ENCODE results near the gene FOXP1. TPM values are rescaled to one million over a fixed set of nuclear protein-coding genes. Genes with fewer than 3 reads are reported as not detected.

The FOXP1 gene
- total RNA-seq, 1 donor from 2014 or later = 31.1 TPM

- H3K27me3 Mint-ChIP-seq (ENCODE audit: unreplicated experiment) = no peaks in the 10 kb centered on the region
- TF ChIP-seq CTCF (IDR thresholded peaks at IDR 0.05; ENCODE audit: partially characterized antibody, unreplicated experiment) = no peak
- peaks cover 5% of the 10 kb centered on the region for H3K36me3 Mint-ChIP-seq (ENCODE audit: unreplicated experiment)
- H3K27ac Mint-ChIP-seq (ENCODE audit: unreplicated experiment) = no peak overlapping the region
- DNase-seq = no peak
- peaks cover 16% of the 10 kb centered on the region for H3K4me1 Mint-ChIP-seq (ENCODE audit: low read depth, unreplicated experiment)
- no peaks in the 10 kb centered on the region for H3K9me3 Mint-ChIP-seq (ENCODE audit: unreplicated experiment)
- H3K4me3 Mint-ChIP-seq (ENCODE audit: unreplicated experiment) = no peak overlapping the region
Measured at GRCh38 chr3:71563827-71564226, 19.7 kb downstream of the FOXP1 start.

- TF ChIP-seq CTCF (IDR thresholded peaks at IDR 0.05; ENCODE audit: partially characterized antibody, unreplicated experiment) = no peak
- H3K4me1 Mint-ChIP-seq (ENCODE audit: low read depth, unreplicated experiment) = peaks cover 14% of the 10 kb centered on the region
- DNase-seq = no peak
- H3K36me3 Mint-ChIP-seq (ENCODE audit: unreplicated experiment) = peaks cover 5% of the 10 kb centered on the region
- peaks cover 2% of the 10 kb centered on the region for H3K9me3 Mint-ChIP-seq (ENCODE audit: unreplicated experiment)
- H3K27me3 Mint-ChIP-seq (ENCODE audit: unreplicated experiment) = peaks cover 2% of the 10 kb centered on the region
- no peak overlapping the region for H3K27ac Mint-ChIP-seq (ENCODE audit: unreplicated experiment)
- H3K4me3 Mint-ChIP-seq (ENCODE audit: unreplicated experiment) = no peak overlapping the region
Measured at GRCh38 chr3:71562938-71563337, 20.6 kb downstream of the FOXP1 start.

- H3K27me3 Mint-ChIP-seq (ENCODE audit: unreplicated experiment) = peaks cover 2% of the 10 kb centered on the region
- TF ChIP-seq CTCF (IDR thresholded peaks at IDR 0.05; ENCODE audit: partially characterized antibody, unreplicated experiment) = no peak
- peaks cover 5% of the 10 kb centered on the region for H3K36me3 Mint-ChIP-seq (ENCODE audit: unreplicated experiment)
- peaks cover 6% of the 10 kb centered on the region for H3K4me1 Mint-ChIP-seq (ENCODE audit: low read depth, unreplicated experiment)
- no peak overlapping the region for H3K27ac Mint-ChIP-seq (ENCODE audit: unreplicated experiment)
- H3K9me3 Mint-ChIP-seq (ENCODE audit: unreplicated experiment) = peaks cover 2% of the 10 kb centered on the region
- DNase-seq = no peak
- H3K4me3 Mint-ChIP-seq (ENCODE audit: unreplicated experiment) = no peak overlapping the region
Measured at GRCh38 chr3:71560665-71561064, 22.9 kb downstream of the FOXP1 start.

GRCh38 chr3:71559578-71560162, 23.9 kb downstream of the FOXP1 start:
- no peak for DNase-seq
- H3K36me3 Mint-ChIP-seq (ENCODE audit: unreplicated experiment) = peaks cover 5% of the 10 kb centered on the region
- no peaks in the 10 kb centered on the region for H3K4me1 Mint-ChIP-seq (ENCODE audit: low read depth, unreplicated experiment)
- no peak for TF ChIP-seq CTCF (IDR thresholded peaks at IDR 0.05; ENCODE audit: partially characterized antibody, unreplicated experiment)
- peaks cover 2% of the 10 kb centered on the region for H3K27me3 Mint-ChIP-seq (ENCODE audit: unreplicated experiment)
- no peak overlapping the region for H3K4me3 Mint-ChIP-seq (ENCODE audit: unreplicated experiment)
- peaks cover 2% of the 10 kb centered on the region for H3K9me3 Mint-ChIP-seq (ENCODE audit: unreplicated experiment)
- H3K27ac Mint-ChIP-seq (ENCODE audit: unreplicated experiment) = no peak overlapping the region

GRCh38 chr3:71559021-71559420, 24.5 kb downstream of the FOXP1 start:
- no peak for DNase-seq
- Mint-ChIP-seq H3K36me3 (ENCODE audit: unreplicated experiment) (peaks cover 5% of the 10 kb centered on the region), H3K27me3 (ENCODE audit: unreplicated experiment) (peaks cover 2% of the 10 kb centered on the region), H3K9me3 (ENCODE audit: unreplicated experiment) (peaks cover 2% of the 10 kb centered on the region), H3K4me3 (ENCODE audit: unreplicated experiment) (no peak overlapping the region), H3K4me1 (ENCODE audit: low read depth, unreplicated experiment) (no peaks in the 10 kb centered on the region), H3K27ac (ENCODE audit: unreplicated experiment) (no peak overlapping the region)
- no peak for TF ChIP-seq CTCF (IDR thresholded peaks at IDR 0.05; ENCODE audit: partially characterized antibody, unreplicated experiment)

Measured in glutamatergic neuron (in vitro differentiated cells).